B cell (primary cell): ENCODE results near the gene EML5.

Experiments used
- CTCF ChIP-seq: fragments of 200-600 bp; IDR thresholded peaks from one replicate; pipeline ENCODE4 v1.8.0; 2022; ENCODE audit warnings: antibody characterized with exemption, mild to moderate bottlenecking
- EZH2 ChIP-seq: IDR thresholded peaks from 2 replicates; pipeline ENCODE4 v1.6.1; 2012; ENCODE audit warnings: borderline replicate concordance, low read depth, mild to moderate bottlenecking, moderate library complexity, low read length; ENCODE audit not compliant: insufficient read depth, poor library complexity, severe bottlenecking

- TF ChIP-seq CTCF (no peak), EZH2 (no peak)
These were observed 31.2 kb upstream of the EML5 start for GRCh38 chr14:88823968-88824313.
